Activated CD8-positive, alpha-beta T cell treated with anti-CD3 and anti-CD28 coated beads, Interleukin-2, amount 10 ng/mL, durations not matched to agents 7 days and 5 days (primary cell): ENCODE data around the gene CRY2. TPM values are rescaled to one million over a fixed set of nuclear protein-coding genes. Genes with fewer than 3 reads are reported as not detected.
"Not testable (repeated sequence)": the region's sequence is repeated elsewhere in the genome, so short reads cannot be mapped to it uniquely, and the experiment has no call there.

ENCODE experiments used
- ATAC-seq: fragments of 150-1000 bp; cut with Tn5 transposase; one replicate; pipeline ENCODE4 v1.10.0; 2021; ENCODE audit warnings: moderate library complexity
- CTCF ChIA-PET: fragments of 350-600 bp; sonication (Branson Sonifier 250); formaldehyde crosslinking; loops from one replicate; lab custom pipeline; 2021; ENCODE audit warnings: antibody characterized with exemption; lab: Charles Lee
- POLR2A ChIA-PET: fragments of 350-600 bp; sonication (Branson Sonifier 250); formaldehyde crosslinking; loops from one replicate; lab custom pipeline; 2021; ENCODE audit warnings: antibody characterized with exemption; lab: Charles Lee
- DNase-seq: peaks from one replicate; pipeline ENCODE4 v3.0.0-alpha.2; 2020
- H3K27ac Mint-ChIP-seq: one replicate; pipeline ENCODE4 v1.8.0; 2021; ENCODE audit warnings: mild to moderate bottlenecking, mixed read lengths
- H3K27me3 Mint-ChIP-seq: one replicate; pipeline ENCODE4 v1.8.0; 2021; ENCODE audit warnings: low read depth, mixed read lengths
- H3K36me3 Mint-ChIP-seq: one replicate; pipeline ENCODE4 v1.8.0; 2021; ENCODE audit warnings: low read depth, mixed read lengths
- H3K4me1 Mint-ChIP-seq: one replicate; pipeline ENCODE4 v1.8.0; 2021; ENCODE audit warnings: low read depth, mixed read lengths
- H3K4me3 Mint-ChIP-seq: one replicate; pipeline ENCODE4 v1.8.0; 2021; ENCODE audit warnings: mild to moderate bottlenecking, mixed read lengths
- H3K9me3 Mint-ChIP-seq: one replicate; pipeline ENCODE4 v1.8.0; 2022; ENCODE audit warnings: mixed read lengths; ENCODE audit not compliant: insufficient read depth
- total RNA-seq, 2 experiments: library from RNA; stranded (reverse); gene quantifications; one replicate each; pipeline ENCODE4 v1.2.3, GENCODE V29; 2021

Gene CRY2
- total RNA-seq, 2 experiments from 2014 or later: 24.4 to 28.1 TPM

GRCh38 chr11:45815747-45816146 is 31.5 kb upstream of the CRY2 start:
- H3K4me1 Mint-ChIP-seq: peaks cover 1% of the 10 kb centered on the region
- H3K4me3 Mint-ChIP-seq: no peak overlapping the region
- CTCF ChIA-PET: interaction anchor here (0.8 kb wide), 1 partner anchor 44 kb away, joined by 3 read pairs; no protein-coding TSS in a partner anchor
- no peak overlapping the region for H3K27ac Mint-ChIP-seq
- POLR2A ChIA-PET: interaction anchor here (2.1 kb wide), 1 partner anchor 10 kb away, joined by 9 read pairs; the partner anchor contains the start of gene SLC35C1
- ATAC-seq: no peak
- H3K9me3 Mint-ChIP-seq: no peaks in the 10 kb centered on the region
- H3K36me3 Mint-ChIP-seq: peaks cover 3% of the 10 kb centered on the region
- no peaks in the 10 kb centered on the region for H3K27me3 Mint-ChIP-seq
- DNase-seq: no peak

- Mint-ChIP-seq H3K36me3 (no peaks in the 10 kb centered on the region), H3K27ac (no peak overlapping the region), H3K27me3 (no peaks in the 10 kb centered on the region), H3K4me3 (no peak overlapping the region), H3K4me1 (peaks cover 1% of the 10 kb centered on the region), H3K9me3 (no peaks in the 10 kb centered on the region)
- ChIA-PET CTCF (interaction anchor here (1.4 kb wide), 1 partner anchor 18 kb away, joined by 4 read pairs; no protein-coding TSS in a partner anchor), POLR2A (interaction anchor here (2.1 kb wide), 1 partner anchor 11 kb away, joined by 9 read pairs; the partner anchor contains the start of gene SLC35C1)
- no peak for ATAC-seq
- no peak for DNase-seq
Measured at GRCh38 chr11:45816614-45817013, 30.7 kb upstream of the CRY2 start.

GRCh38 chr11:45817191-45817590 is 30.1 kb upstream of the CRY2 start:
- CTCF ChIA-PET: interaction anchor here (0.8 to 1.4 kb wide), 4 partner anchors 11 to 470 kb away, joined by 3 to 5 read pairs (median 4); no protein-coding TSS in a partner anchor

GRCh38 chr11:45818961-45819605 is 28.2 kb upstream of the CRY2 start:
- Mint-ChIP-seq H3K4me1 (peaks cover 1% of the 10 kb centered on the region), H3K27me3 (no peaks in the 10 kb centered on the region), H3K27ac (no peak overlapping the region), H3K4me3 (no peak overlapping the region), H3K36me3 (no peaks in the 10 kb centered on the region), H3K9me3 (no peaks in the 10 kb centered on the region)
- no peak for ATAC-seq
- POLR2A ChIA-PET: no interaction called here
- no peak for DNase-seq
- CTCF ChIA-PET: interaction anchor here (1.0 to 1.6 kb wide), 5 partner anchors 10 to 47 kb away, joined by 3 to 4 read pairs (median 3); no protein-coding TSS in a partner anchor

More at GRCh38 chr11:45817191-45817590, 30.1 kb upstream of the CRY2 start:
- no peak for ATAC-seq
- DNase-seq: no peak
- no peaks in the 10 kb centered on the region for H3K36me3 Mint-ChIP-seq
- H3K9me3 Mint-ChIP-seq: no peaks in the 10 kb centered on the region
- no peaks in the 10 kb centered on the region for H3K27me3 Mint-ChIP-seq
- no peak overlapping the region for H3K4me3 Mint-ChIP-seq
- peaks cover 1% of the 10 kb centered on the region for H3K4me1 Mint-ChIP-seq
- POLR2A ChIA-PET: interaction anchor here (2.1 kb wide), 1 partner anchor 12 kb away, joined by 9 read pairs; the partner anchor contains the start of gene SLC35C1
- H3K27ac Mint-ChIP-seq: no peak overlapping the region

- ATAC-seq: no peak
- Mint-ChIP-seq H3K27me3 (peaks cover 3% of the 10 kb centered on the region), H3K4me3 (no peak overlapping the region), H3K36me3 (no peaks in the 10 kb centered on the region), H3K4me1 (no peaks in the 10 kb centered on the region), H3K27ac (no peak overlapping the region), H3K9me3 (no peaks in the 10 kb centered on the region)
- POLR2A ChIA-PET: no interaction called here
- CTCF ChIA-PET: interaction anchor here (1.0 to 1.4 kb wide), 3 partner anchors 8 to 23 kb away, joined by 3 to 4 read pairs (median 3); no protein-coding TSS in a partner anchor
- DNase-seq: no peak
Measured at GRCh38 chr11:45820211-45820857, 26.9 kb upstream of the CRY2 start.

GRCh38 chr11:45826492-45826891 is 20.8 kb upstream of the CRY2 start:
- DNase-seq, ATAC-seq, H3K27ac Mint-ChIP-seq, POLR2A ChIA-PET, H3K4me1 Mint-ChIP-seq, H3K9me3 Mint-ChIP-seq, H3K36me3 Mint-ChIP-seq, H3K4me3 Mint-ChIP-seq: not testable (repeated sequence)
- CTCF ChIA-PET: interaction anchor here (2.5 kb wide), 1 partner anchor 16 kb away, joined by 7 read pairs; no protein-coding TSS in a partner anchor
- peaks cover 26% of the 10 kb centered on the region for H3K27me3 Mint-ChIP-seq

GRCh38 chr11:45827123-45827522 is 20.2 kb upstream of the CRY2 start:
- no peaks in the 10 kb centered on the region for H3K9me3 Mint-ChIP-seq
- H3K27me3 Mint-ChIP-seq: peaks cover 26% of the 10 kb centered on the region
- no peak overlapping the region for H3K27ac Mint-ChIP-seq
- DNase-seq (no peak), ATAC-seq (no peak)
- H3K4me1 Mint-ChIP-seq: peaks cover 9% of the 10 kb centered on the region
- H3K4me3 Mint-ChIP-seq: no peak overlapping the region
- peaks cover 2% of the 10 kb centered on the region for H3K36me3 Mint-ChIP-seq
- ChIA-PET CTCF (interaction anchor here (1.3 kb wide), 1 partner anchor 9 kb away, joined by 3 read pairs; no protein-coding TSS in a partner anchor), POLR2A (no interaction called here)

- Mint-ChIP-seq H3K4me3 (no peak overlapping the region), H3K4me1 (peaks cover 24% of the 10 kb centered on the region), H3K27ac (no peak overlapping the region), H3K36me3 (peaks cover 2% of the 10 kb centered on the region), H3K27me3 (peaks cover 26% of the 10 kb centered on the region), H3K9me3 (no peaks in the 10 kb centered on the region)
- POLR2A ChIA-PET: no interaction called here
- no peak for DNase-seq
- CTCF ChIA-PET: interaction anchor here (1.0 to 2.2 kb wide), 3 partner anchors 10 to 57 kb away, joined by 4 to 9 read pairs (median 8); no protein-coding TSS in a partner anchor
- ATAC-seq: no peak
Measured at GRCh38 chr11:45828996-45829395, 18.3 kb upstream of the CRY2 start.

GRCh38 chr11:45830596-45830995 is 16.7 kb upstream of the CRY2 start:
- CTCF ChIA-PET: interaction anchor here (1.2 to 2.1 kb wide), 3 partner anchors 11 to 59 kb away, joined by 3 to 8 read pairs (median 4); no protein-coding TSS in a partner anchor
- Mint-ChIP-seq H3K4me3 (no peak overlapping the region), H3K27ac (no peak overlapping the region), H3K36me3 (peaks cover 4% of the 10 kb centered on the region), H3K4me1 (peaks cover 37% of the 10 kb centered on the region), H3K27me3 (peaks cover 22% of the 10 kb centered on the region), H3K9me3 (no peaks in the 10 kb centered on the region)
- no peak for ATAC-seq
- DNase-seq: no peak
- POLR2A ChIA-PET: interaction anchor here (1.0 kb wide), 1 partner anchor 26 kb away, joined by 3 read pairs; no protein-coding TSS in a partner anchor

- POLR2A ChIA-PET: interaction anchor here (1.2 kb wide), 1 partner anchor 9 kb away, joined by 3 read pairs; no protein-coding TSS in a partner anchor
Measured at GRCh38 chr11:45832811-45833441, 14.3 kb upstream of the CRY2 start.

GRCh38 chr11:45833761-45834160 is 13.5 kb upstream of the CRY2 start:
- peak overlapping the region; percentile 74 for H3K4me3 Mint-ChIP-seq
- no peak for DNase-seq
- peaks cover 18% of the 10 kb centered on the region for H3K27me3 Mint-ChIP-seq
- H3K36me3 Mint-ChIP-seq: peaks cover 10% of the 10 kb centered on the region
- H3K27ac Mint-ChIP-seq: peak overlapping the region; percentile 98
- no peak for ATAC-seq
- ChIA-PET POLR2A (interaction anchor here (0.6 to 1.9 kb wide), 4 partner anchors 9 to 29 kb away, joined by 3 to 10 read pairs (median 4); partner anchors contain the start of genes CRY2 and SLC35C1), CTCF (interaction anchor here (1.0 to 3.3 kb wide), 6 partner anchors 10 to 173 kb away, joined by 3 to 71 read pairs (median 6); partner anchors contain the start of genes CRY2 and SLC35C1)
- peaks cover 53% of the 10 kb centered on the region for H3K4me1 Mint-ChIP-seq
- H3K9me3 Mint-ChIP-seq: no peaks in the 10 kb centered on the region

More at GRCh38 chr11:45832811-45833441, 14.3 kb upstream of the CRY2 start:
- Mint-ChIP-seq H3K4me3 (no peak overlapping the region), H3K9me3 (no peaks in the 10 kb centered on the region), H3K27me3 (peaks cover 12% of the 10 kb centered on the region), H3K27ac (no peak overlapping the region), H3K36me3 (peaks cover 10% of the 10 kb centered on the region), H3K4me1 (peaks cover 53% of the 10 kb centered on the region)
- no peak for ATAC-seq
- CTCF ChIA-PET: interaction anchor here (1.2 to 3.3 kb wide), 3 partner anchors 12 to 132 kb away, joined by 3 to 71 read pairs (median 4); partner anchors contain the start of gene CRY2
- DNase-seq: no peak
